NB4 (cell line): Measurements from ENCODE around the gene PARP8.

ENCODE experiments used
- DNase-seq: peaks from one replicate; pipeline ENCODE4 v3.0.0; 2010; ENCODE audit warnings: low read depth
- H3K4me3 ChIP-seq: one replicate; pipeline ENCODE4 v1.5.1; 2011; ENCODE audit warnings: mild to moderate bottlenecking, low read depth, low read length, moderate library complexity
- CTCF ChIP-seq: IDR thresholded peaks from one replicate; pipeline ENCODE4 v1.5.1; 2012; ENCODE audit warnings: low read depth, low read length
- MYC ChIP-seq: IDR thresholded peaks from 2 replicates; pipeline ENCODE4 v1.6.1; 2011; ENCODE audit warnings: low read depth, low read length
- POLR2A ChIP-seq: IDR thresholded peaks from 2 replicates; pipeline ENCODE4 v1.6.1; 2011; ENCODE audit warnings: mild to moderate bottlenecking; ENCODE audit not compliant: insufficient read length; ENCODE audit errors: extremely low read depth
- TF ChIP-seq, protein P1 (sequence below): IDR thresholded peaks from 2 replicates; pipeline ENCODE4 v1.6.1; 2011; ENCODE audit warnings: low read depth, low read length

Gene PARP8

GRCh38 chr5:50856401-50857119 is 190.1 kb downstream of the PARP8 start:
- TF ChIP-seq, protein P1, sequence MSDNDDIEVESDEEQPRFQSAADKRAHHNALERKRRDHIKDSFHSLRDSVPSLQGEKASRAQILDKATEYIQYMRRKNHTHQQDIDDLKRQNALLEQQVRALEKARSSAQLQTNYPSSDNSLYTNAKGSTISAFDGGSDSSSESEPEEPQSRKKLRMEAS: peak; percentile 36; the same call in 1 of the 2 replicates
- TF ChIP-seq CTCF (no peak), POLR2A (no peak), MYC (peak; percentile 50; the same call in 1 of the 2 replicates)
- DNase-seq: peak; percentile 25
- no peak overlapping the region for H3K4me3 ChIP-seq

DNA sequence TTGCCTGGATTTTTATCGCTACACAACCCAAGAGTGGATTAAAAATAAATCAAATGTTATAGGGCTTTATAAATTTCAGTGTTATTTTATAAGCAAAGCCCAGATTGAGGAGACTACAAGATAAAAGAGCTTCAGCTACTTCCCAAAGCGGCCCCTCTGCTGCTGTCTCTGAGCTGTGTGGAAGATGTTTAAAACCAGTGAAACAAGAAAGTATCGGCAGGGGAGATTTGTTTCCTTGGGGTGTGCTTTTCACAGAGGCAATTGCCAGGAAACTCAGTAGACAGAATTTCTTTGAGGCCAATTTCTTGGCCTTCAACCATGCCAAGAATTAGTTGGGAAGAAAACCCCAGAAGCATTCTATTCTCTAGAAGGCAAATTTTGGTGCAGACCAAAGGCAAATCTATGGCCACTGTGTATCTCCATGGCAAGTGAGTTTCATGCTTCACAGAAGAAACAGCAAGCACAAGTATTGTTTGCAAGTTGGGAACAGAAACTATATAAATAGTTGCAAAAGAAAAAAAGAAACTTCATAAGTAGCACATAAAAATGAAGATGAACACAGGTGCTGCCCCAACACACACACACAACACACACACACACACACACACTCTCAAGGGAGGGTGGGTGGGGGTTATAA is 197.2 kb downstream of the PARP8 start:
- TF ChIP-seq, protein P1: no peak
- TF ChIP-seq MYC: no peak
- no peak for TF ChIP-seq CTCF
- TF ChIP-seq POLR2A: no peak
- H3K4me3 ChIP-seq: no peak overlapping the region
- no peak for DNase-seq

GRCh38 chr5:50864466-50864865 is 198.0 kb downstream of the PARP8 start:
- TF ChIP-seq CTCF (no peak), POLR2A (no peak), MYC (no peak)
- TF ChIP-seq, protein P1: no peak
- no peak overlapping the region for H3K4me3 ChIP-seq
- DNase-seq: no peak

GRCh38 chr5:50866415-50866814 is 200.0 kb downstream of the PARP8 start:
- no peak overlapping the region for H3K4me3 ChIP-seq
- no peak for DNase-seq
- TF ChIP-seq MYC: no peak
- TF ChIP-seq, protein P1: no peak
- no peak for TF ChIP-seq POLR2A
- no peak for TF ChIP-seq CTCF

DNA sequence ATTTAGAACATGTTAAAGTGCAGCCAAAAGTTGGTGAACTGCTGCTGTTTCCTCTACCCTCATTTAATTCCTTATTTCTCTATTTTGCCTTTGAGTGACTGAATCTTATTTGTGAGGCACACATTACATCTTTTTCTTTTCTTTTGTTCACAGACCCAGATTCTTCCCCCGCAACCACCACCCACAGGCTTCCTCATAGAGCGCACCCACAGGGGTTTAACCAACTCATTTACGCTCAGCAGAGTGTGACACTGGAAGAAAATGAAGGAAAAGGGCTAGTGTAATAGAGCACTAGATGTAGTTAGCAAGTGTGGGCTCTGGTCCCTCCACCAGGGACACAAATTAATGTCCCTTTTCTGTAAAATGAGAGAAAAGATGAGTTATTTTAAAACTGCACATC is 200.7 kb downstream of the PARP8 start:
- TF ChIP-seq, protein P1: no peak
- TF ChIP-seq MYC (no peak), CTCF (no peak), POLR2A (no peak)
- H3K4me3 ChIP-seq: no peak overlapping the region
- no peak for DNase-seq
